Activated CD4-positive, alpha-beta memory T cell treated with anti-CD3 and anti-CD28 coated beads for 36 hours (primary cell): ENCODE measurements around the gene DPCD. TPM values are rescaled to one million over a fixed set of nuclear protein-coding genes. Genes with fewer than 3 reads are reported as not detected.

Source experiments
- CTCF ChIA-PET: fragments of 350-600 bp; sonication (Branson Sonifier 250); formaldehyde crosslinking; loops from one replicate; lab custom pipeline; 2021; ENCODE audit warnings: antibody characterized with exemption, inconsistent platforms; lab: Charles Lee
- POLR2A ChIA-PET: fragments of 350-600 bp; sonication (Branson Sonifier 250); formaldehyde crosslinking; loops from one replicate; lab custom pipeline; 2021; ENCODE audit warnings: antibody characterized with exemption; lab: Charles Lee
- DNase-seq: peaks from one replicate; pipeline ENCODE4 v3.0.0-alpha.2; 2020
- H3K27ac Mint-ChIP-seq: one replicate; pipeline ENCODE4 v1.8.0; 2021; ENCODE audit warnings: mixed read lengths
- H3K27me3 Mint-ChIP-seq: one replicate; pipeline ENCODE4 v1.8.0; 2021; ENCODE audit warnings: mixed read lengths
- H3K36me3 Mint-ChIP-seq: one replicate; pipeline ENCODE4 v1.8.0; 2021; ENCODE audit warnings: mixed read lengths
- H3K4me1 Mint-ChIP-seq: one replicate; pipeline ENCODE4 v1.8.0; 2021; ENCODE audit warnings: low read depth, mixed read lengths
- H3K4me3 Mint-ChIP-seq: one replicate; pipeline ENCODE4 v1.8.0; 2021; ENCODE audit warnings: mild to moderate bottlenecking, mixed read lengths
- H3K9me3 Mint-ChIP-seq: one replicate; pipeline ENCODE4 v1.8.0; 2021; ENCODE audit warnings: mixed read lengths
- intact Hi-C: fragments of 100-400 bp; cut with micrococcal nuclease; formaldehyde crosslinking; loops from one replicate; pipeline ENCODE4 v1.15.1; 2023
- total RNA-seq, 2 experiments: library from RNA; stranded (reverse); gene quantifications; one replicate each; pipeline ENCODE4 v1.2.3, GENCODE V29; 2021

DPCD gene
- total RNA-seq, 2 experiments from 2014 or later: 13.9 to 14.4 TPM

DNA sequence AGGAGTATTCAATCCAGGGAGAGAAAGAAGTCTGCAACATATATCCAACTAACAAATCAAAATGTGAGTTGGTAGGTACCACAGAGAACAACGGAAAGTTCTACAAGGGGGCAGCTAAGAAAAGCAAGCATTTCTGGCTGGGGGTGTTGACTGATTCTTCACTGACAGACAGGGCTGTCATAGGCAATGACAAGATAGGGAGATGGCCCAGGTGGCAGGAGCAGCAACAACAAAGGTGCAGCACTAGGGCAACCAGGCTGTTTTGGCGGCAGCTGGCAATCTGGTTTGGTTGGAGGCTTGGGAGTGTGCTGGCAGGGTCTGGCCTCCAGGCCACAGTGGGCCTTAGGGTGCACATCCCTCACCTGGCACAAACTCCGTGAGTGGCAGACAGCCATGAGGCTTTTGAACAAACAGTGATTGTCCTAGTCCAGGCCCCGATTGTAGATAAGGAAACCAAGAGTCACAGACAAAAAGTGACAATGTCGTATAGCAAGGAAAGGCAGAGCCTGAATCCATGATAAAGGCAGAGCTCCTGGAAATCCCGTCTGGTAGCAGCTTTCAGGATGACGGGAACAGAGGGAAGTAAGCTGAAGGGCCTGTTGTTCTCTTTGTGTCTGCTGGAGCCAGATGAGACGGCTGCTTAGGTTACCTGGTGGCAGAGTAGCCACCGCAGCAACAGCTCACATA lies 28.4 kb downstream of the DPCD start:
- peaks cover 2% of the 10 kb centered on the region for H3K36me3 Mint-ChIP-seq
- CTCF ChIA-PET: interaction anchor here (0.7 to 1.9 kb wide), 2 partner anchors 14 kb away, joined by 4 to 8 read pairs; no protein-coding TSS in a partner anchor

DNA sequence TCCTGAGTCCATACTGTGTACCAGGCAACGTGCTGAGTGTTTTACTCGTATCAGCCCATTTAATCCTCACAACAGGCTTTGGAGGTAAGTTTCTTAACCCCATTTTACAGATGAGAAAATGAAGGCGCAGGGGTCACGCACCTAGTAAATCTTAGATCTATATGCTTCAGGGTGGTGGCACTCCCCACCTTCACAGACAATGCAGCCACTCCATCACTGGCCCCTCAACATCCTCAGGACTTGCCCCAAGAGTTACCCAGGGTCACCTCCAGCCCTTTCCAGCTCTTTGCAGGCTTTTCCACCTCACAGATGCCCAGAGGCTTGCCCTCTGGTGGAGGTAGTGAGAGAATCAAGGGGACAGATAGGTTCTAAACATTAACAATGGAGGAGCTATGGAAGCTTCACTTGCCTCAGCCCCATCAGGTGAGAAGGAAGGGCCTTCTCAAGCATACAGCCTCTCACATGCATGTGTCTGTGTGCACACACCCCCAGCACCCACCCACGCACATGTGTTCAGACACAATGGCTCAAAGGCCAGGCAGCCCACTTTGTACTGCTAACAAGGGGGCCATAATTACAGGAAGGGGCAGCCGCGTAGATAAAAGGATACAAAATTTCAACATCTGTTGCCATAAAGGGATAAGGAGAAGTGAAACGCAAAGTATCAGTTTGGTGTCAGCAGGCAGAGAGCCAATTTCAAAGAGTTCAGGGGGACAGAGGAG lies 29.1 kb downstream of the DPCD start:
- Mint-ChIP-seq H3K36me3 (peaks cover 4% of the 10 kb centered on the region), H3K27me3 (no peaks in the 10 kb centered on the region), H3K4me3 (no peak overlapping the region), H3K4me1 (no peaks in the 10 kb centered on the region), H3K9me3 (no peaks in the 10 kb centered on the region), H3K27ac (no peak overlapping the region)
- intact Hi-C loops: no loop called here
- ChIA-PET CTCF (interaction anchor here (0.7 kb wide), 1 partner anchor 15 kb away, joined by 4 read pairs; no protein-coding TSS in a partner anchor), POLR2A (no interaction called here)
- no peak for DNase-seq

More for the DNA sequence above, 28.4 kb downstream of the DPCD start:
- Mint-ChIP-seq H3K27ac (no peak overlapping the region), H3K9me3 (no peaks in the 10 kb centered on the region), H3K27me3 (no peaks in the 10 kb centered on the region), H3K4me3 (no peak overlapping the region), H3K4me1 (peaks cover 3% of the 10 kb centered on the region)
- no peak for DNase-seq
- POLR2A ChIA-PET: no interaction called here
- intact Hi-C loops: no loop called here

DNA sequence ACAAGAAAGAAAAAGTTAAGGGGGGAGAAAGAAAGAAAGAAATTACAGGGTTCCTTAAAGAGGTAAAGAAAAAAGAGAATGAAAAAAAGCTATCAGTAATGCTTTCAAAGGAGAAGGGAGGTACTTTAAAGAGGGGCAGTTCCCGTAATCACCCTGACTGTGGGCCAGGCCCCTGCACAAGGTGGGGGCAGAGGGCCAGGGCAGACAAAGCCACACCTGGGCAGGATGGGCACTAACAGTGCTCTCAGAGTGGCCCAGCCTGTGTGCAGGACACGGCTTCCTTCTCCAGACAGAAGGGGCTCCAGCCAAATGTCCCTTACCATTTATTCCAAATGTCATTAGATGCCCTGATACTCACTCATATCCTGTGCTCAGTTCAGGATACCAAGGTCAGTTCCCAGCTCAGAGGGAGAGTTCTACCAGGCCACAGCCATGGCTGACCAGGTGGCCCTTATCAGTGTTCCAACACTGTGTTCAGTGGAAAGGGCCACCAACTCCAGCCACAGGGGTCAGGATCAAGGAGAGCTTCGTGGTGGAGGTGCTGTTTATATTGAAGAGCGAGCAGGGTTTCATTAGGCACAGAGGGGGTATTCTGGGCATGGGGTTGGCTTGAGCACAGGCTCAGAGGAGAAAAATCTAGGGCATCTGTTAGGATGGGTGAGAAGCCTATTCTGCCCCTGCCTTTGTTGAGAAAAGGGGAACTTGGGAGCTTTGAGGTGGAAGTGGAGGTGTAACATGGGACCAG lies 29.9 kb downstream of the DPCD start:
- Mint-ChIP-seq H3K27me3 (no peaks in the 10 kb centered on the region), H3K9me3 (no peaks in the 10 kb centered on the region), H3K36me3 (peaks cover 4% of the 10 kb centered on the region), H3K4me3 (no peak overlapping the region), H3K4me1 (no peaks in the 10 kb centered on the region), H3K27ac (no peak overlapping the region)
- ChIA-PET CTCF (no interaction called here), POLR2A (no interaction called here)
- intact Hi-C loops: no loop called here
- no peak for DNase-seq

- POLR2A ChIA-PET: no interaction called here
- CTCF ChIA-PET: no interaction called here
- no peaks in the 10 kb centered on the region for H3K4me1 Mint-ChIP-seq
- no peaks in the 10 kb centered on the region for H3K27me3 Mint-ChIP-seq
- intact Hi-C loops: no loop called here
- H3K27ac Mint-ChIP-seq: no peak overlapping the region
- no peak overlapping the region for H3K4me3 Mint-ChIP-seq
- DNase-seq: no peak
- no peaks in the 10 kb centered on the region for H3K9me3 Mint-ChIP-seq
- peaks cover 6% of the 10 kb centered on the region for H3K36me3 Mint-ChIP-seq
These were observed 30.8 kb downstream of the DPCD start for GRCh38 chr10:101618871-101619270.

GRCh38 chr10:101619983-101620382 lies 31.9 kb downstream of the DPCD start:
- no peak for DNase-seq
- no peaks in the 10 kb centered on the region for H3K9me3 Mint-ChIP-seq
- CTCF ChIA-PET: no interaction called here
- intact Hi-C loops: no loop called here
- peaks cover 6% of the 10 kb centered on the region for H3K36me3 Mint-ChIP-seq
- POLR2A ChIA-PET: no interaction called here
- H3K27me3 Mint-ChIP-seq: no peaks in the 10 kb centered on the region
- no peak overlapping the region for H3K27ac Mint-ChIP-seq
- H3K4me3 Mint-ChIP-seq: no peak overlapping the region
- H3K4me1 Mint-ChIP-seq: no peaks in the 10 kb centered on the region

DNA sequence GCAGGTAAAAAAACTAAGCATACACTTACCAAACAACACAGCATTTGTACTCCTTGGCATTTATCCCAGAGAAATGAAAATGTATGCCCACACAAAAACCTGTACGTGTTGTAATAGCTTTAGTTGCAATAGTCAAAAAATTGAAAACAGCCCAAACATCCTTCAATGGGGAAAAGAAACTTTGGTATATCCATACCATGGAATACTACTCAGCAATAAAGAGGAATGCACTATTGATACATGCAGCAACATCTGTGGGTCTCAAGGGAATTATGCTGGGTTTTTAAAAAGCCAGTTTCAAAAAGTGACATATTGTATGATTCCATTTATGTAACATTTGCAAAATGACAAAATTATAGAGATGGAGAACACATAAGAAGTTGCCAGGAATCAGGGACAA lies 35.4 kb downstream of the DPCD start:
- Mint-ChIP-seq H3K4me1 (no peaks in the 10 kb centered on the region), H3K36me3 (peaks cover 8% of the 10 kb centered on the region), H3K4me3 (no peak overlapping the region), H3K9me3 (no peaks in the 10 kb centered on the region), H3K27me3 (no peaks in the 10 kb centered on the region), H3K27ac (no peak overlapping the region)
- ChIA-PET POLR2A (no interaction called here), CTCF (interaction anchor here (1.6 kb wide), 1 partner anchor 159 kb away, joined by 4 read pairs; the partner anchor contains the start of gene NPM3)
- no peak for DNase-seq
- intact Hi-C loops: no loop called here

GRCh38 chr10:101624526-101625102 lies 36.5 kb downstream of the DPCD start:
- H3K4me1 Mint-ChIP-seq: no peaks in the 10 kb centered on the region
- H3K36me3 Mint-ChIP-seq: peaks cover 8% of the 10 kb centered on the region
- DNase-seq: no peak
- H3K9me3 Mint-ChIP-seq: no peaks in the 10 kb centered on the region
- ChIA-PET POLR2A (no interaction called here), CTCF (no interaction called here)
- intact Hi-C loops: no loop called here
- no peak overlapping the region for H3K27ac Mint-ChIP-seq
- no peaks in the 10 kb centered on the region for H3K27me3 Mint-ChIP-seq
- no peak overlapping the region for H3K4me3 Mint-ChIP-seq

DNA sequence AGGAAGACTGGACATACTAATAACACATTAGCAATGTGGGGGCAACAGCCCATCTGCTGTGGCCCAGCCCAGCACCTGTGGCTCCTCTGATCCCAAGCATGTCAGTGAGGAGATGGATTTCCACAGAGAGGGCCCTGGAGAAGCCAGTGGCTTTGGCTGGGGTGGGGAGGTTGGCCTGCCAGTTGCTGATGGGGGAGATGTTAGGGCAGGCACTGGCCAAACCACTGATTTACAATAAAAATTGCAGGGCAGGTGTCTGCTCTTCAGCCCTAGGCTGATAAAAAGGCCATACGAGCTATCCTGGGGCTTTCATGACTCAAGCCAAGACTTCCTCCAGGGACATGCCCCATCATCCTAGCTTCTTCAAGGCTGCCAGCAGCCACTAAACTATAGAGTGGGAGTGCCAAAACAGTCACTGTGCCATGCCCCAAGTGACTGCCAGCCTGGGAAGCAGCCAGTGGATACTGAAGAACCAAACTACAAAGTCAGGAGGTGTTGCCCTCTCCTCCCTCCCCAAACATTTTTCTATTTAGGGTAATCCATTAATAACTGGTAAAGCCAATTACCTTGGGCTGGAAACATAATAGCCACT lies 37.8 kb downstream of the DPCD start:
- Mint-ChIP-seq H3K9me3 (no peaks in the 10 kb centered on the region), H3K36me3 (peaks cover 8% of the 10 kb centered on the region), H3K27ac (no peak overlapping the region), H3K27me3 (no peaks in the 10 kb centered on the region), H3K4me1 (peaks cover 2% of the 10 kb centered on the region), H3K4me3 (no peak overlapping the region)
- CTCF ChIA-PET: no interaction called here
- intact Hi-C loops: no loop called here
- no peak for DNase-seq
- POLR2A ChIA-PET: interaction anchor here (0.6 kb wide), 1 partner anchor 63 kb away, joined by 4 read pairs; no protein-coding TSS in a partner anchor

GRCh38 chr10:101629837-101630632 lies 41.9 kb downstream of the DPCD start:
- intact Hi-C loops: no loop called here
- Mint-ChIP-seq H3K27me3 (no peaks in the 10 kb centered on the region), H3K4me1 (peaks cover 9% of the 10 kb centered on the region), H3K36me3 (peaks cover 8% of the 10 kb centered on the region), H3K9me3 (no peaks in the 10 kb centered on the region), H3K4me3 (no peak overlapping the region), H3K27ac (no peak overlapping the region)
- ChIA-PET CTCF (interaction anchor here (0.7 kb wide), 1 partner anchor 260 kb away, joined by 3 read pairs; no protein-coding TSS in a partner anchor), POLR2A (interaction anchor here (0.6 kb wide), 1 partner anchor 94 kb away, joined by 3 read pairs; no protein-coding TSS in a partner anchor)
- no peak for DNase-seq

- peaks cover 8% of the 10 kb centered on the region for H3K36me3 Mint-ChIP-seq
- H3K4me3 Mint-ChIP-seq: no peak overlapping the region
- no peak overlapping the region for H3K27ac Mint-ChIP-seq
- ChIA-PET POLR2A (no interaction called here), CTCF (interaction anchor here (0.7 kb wide), 1 partner anchor 259 kb away, joined by 3 read pairs; no protein-coding TSS in a partner anchor)
- H3K27me3 Mint-ChIP-seq: no peaks in the 10 kb centered on the region
- DNase-seq: no peak
- H3K4me1 Mint-ChIP-seq: peaks cover 12% of the 10 kb centered on the region
- no peaks in the 10 kb centered on the region for H3K9me3 Mint-ChIP-seq
- intact Hi-C loops: no loop called here
These were observed 42.5 kb downstream of the DPCD start for GRCh38 chr10:101630633-101630920.

- POLR2A ChIA-PET: no interaction called here
- Mint-ChIP-seq H3K36me3 (peaks cover 10% of the 10 kb centered on the region), H3K27ac (no peak overlapping the region), H3K4me3 (no peak overlapping the region), H3K9me3 (no peaks in the 10 kb centered on the region), H3K4me1 (peaks cover 15% of the 10 kb centered on the region), H3K27me3 (no peaks in the 10 kb centered on the region)
- intact Hi-C loops: no loop called here
- CTCF ChIA-PET: no interaction called here
- no peak for DNase-seq
These were observed 43.8 kb downstream of the DPCD start for GRCh38 chr10:101631821-101632475.
